ENCODE measurements around the gene MMP24OS. TPM values are rescaled to one million over a fixed set of nuclear protein-coding genes. Genes with fewer than 3 reads are reported as not detected.
A peak's percentile ranks its signal among the peaks of the same experiment; 100 is the strongest.
"Not testable (repeated sequence)": the region's sequence is repeated elsewhere in the genome, so short reads cannot be mapped to it uniquely, and the experiment has no call there.

Gene MMP24OS
- total and polyA plus RNA-seq, 2 donors (not counting 1 experiment from before 2014, with no cell fraction given), result 30.1 to 44.1 TPM

DNA sequence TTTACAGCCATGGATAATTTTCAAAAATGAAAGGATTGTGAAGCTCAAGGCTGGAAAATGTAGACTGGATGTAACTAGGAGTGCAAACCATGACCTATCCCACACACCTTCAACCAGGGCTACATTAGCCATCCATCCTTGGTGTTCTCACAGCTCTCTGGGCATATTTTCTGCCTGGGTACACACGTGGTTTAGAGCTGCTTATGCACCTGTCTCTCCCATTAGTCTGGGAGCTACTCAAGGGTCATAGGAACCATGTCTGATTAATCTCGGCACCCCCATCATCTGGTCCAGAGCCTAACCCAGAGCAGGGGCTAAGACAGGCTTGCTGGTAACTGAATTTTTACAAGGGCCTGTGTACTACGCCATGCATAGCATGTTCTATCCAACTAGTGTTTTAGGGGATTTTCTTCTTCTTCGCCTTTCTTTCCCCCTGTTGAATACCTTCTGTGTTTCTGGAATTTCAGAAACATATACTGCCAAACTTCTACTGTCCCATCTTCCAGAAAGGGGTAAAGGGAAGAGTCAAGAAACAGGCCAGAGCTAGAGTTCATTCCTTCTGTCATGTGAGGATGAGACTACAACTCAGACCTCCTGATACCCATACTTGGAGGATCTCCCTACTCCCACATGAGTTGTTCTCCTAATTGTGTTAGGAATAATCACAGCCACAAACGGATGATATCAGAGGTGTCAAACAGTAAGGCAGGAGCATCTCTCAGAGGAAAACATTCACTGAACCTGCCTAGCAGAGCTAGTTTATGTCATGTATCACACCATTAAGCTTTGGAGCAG, 39.7 kb upstream of the MMP24OS start:
- no peak overlapping the region for H3K4me2 ChIP-seq (ENCODE audit: extremely low read depth, insufficient read depth, low read length)
- peak overlapping the region; percentile 79 for H3K27ac ChIP-seq (ENCODE audit: insufficient read depth, low read length)
- H2AFZ ChIP-seq (ENCODE audit: low read length), result no peak overlapping the region
- H3K27me3 ChIP-seq (ENCODE audit: control insufficient read depth, insufficient read depth, low read length), result no peaks in the 10 kb centered on the region
- no peaks in the 10 kb centered on the region for H3K9me3 ChIP-seq (ENCODE audit: control insufficient read depth, insufficient read depth, low read depth, low read length)
- H3K9ac ChIP-seq (ENCODE audit: insufficient read depth, low read length), result no peak overlapping the region
- no peaks in the 10 kb centered on the region for H4K20me1 ChIP-seq (ENCODE audit: control insufficient read depth, extremely low read depth, insufficient read depth, low read length)
- H3K4me3 ChIP-seq (replicated peaks in 1 of 4; ENCODE audit: control extremely low read depth in 1 of 4, insufficient read depth in 1 of 4, low read depth in 3 of 4, low read length in 4 of 4), result no peak overlapping the region
- H3K4me1 ChIP-seq (ENCODE audit: control insufficient read depth, extremely low read depth, insufficient read depth, low read length), result peaks cover 47% of the 10 kb centered on the region
- H3K36me3 ChIP-seq (ENCODE audit: control insufficient read depth, insufficient read depth, low read length), result no peaks in the 10 kb centered on the region
- TF ChIP-seq EZH2 (IDR thresholded peaks at IDR 0.05; ENCODE audit: low read length, missing control alignments), result no peak
- TF ChIP-seq, protein P1, sequence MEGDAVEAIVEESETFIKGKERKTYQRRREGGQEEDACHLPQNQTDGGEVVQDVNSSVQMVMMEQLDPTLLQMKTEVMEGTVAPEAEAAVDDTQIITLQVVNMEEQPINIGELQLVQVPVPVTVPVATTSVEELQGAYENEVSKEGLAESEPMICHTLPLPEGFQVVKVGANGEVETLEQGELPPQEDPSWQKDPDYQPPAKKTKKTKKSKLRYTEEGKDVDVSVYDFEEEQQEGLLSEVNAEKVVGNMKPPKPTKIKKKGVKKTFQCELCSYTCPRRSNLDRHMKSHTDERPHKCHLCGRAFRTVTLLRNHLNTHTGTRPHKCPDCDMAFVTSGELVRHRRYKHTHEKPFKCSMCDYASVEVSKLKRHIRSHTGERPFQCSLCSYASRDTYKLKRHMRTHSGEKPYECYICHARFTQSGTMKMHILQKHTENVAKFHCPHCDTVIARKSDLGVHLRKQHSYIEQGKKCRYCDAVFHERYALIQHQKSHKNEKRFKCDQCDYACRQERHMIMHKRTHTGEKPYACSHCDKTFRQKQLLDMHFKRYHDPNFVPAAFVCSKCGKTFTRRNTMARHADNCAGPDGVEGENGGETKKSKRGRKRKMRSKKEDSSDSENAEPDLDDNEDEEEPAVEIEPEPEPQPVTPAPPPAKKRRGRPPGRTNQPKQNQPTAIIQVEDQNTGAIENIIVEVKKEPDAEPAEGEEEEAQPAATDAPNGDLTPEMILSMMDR (conservative IDR thresholded peaks at IDR 0.05 in 1 of 2, IDR thresholded peaks at IDR 0.05 in 1 of 2; ENCODE audit: low read depth in 1 of 2, low read length in 2 of 2), result no peak
- H3K79me2 ChIP-seq (ENCODE audit: control insufficient read depth, insufficient read depth, low read length), result no peaks in the 10 kb centered on the region
- DNase-seq (ENCODE audit: low read depth in 2 of 2), result peak in 1 of 2 donors; percentile 40

DNA sequence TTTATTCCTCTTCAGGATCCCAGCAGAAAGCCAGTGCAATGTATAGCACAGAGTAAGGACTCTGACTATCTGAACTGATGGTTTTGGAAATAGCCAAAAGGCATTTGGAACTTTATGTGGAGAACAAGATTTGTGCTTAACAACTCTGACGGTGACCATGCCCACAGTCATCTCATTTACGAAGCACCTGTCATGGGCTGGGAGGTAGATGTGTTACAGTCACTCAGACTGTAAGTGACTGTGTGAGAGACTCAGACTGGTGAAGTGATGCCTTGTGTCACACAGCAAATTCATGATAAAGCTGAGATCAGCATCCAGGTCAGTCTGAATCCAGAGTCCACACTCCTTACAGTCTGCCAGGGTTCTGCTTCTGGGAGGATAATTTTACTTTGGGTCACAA, 38.2 kb upstream of the MMP24OS start:
- no peaks in the 10 kb centered on the region for H4K20me1 ChIP-seq (ENCODE audit: control insufficient read depth, extremely low read depth, insufficient read depth, low read length)
- H3K27ac ChIP-seq (ENCODE audit: insufficient read depth, low read length), result peak overlapping the region; percentile 9
- H2AFZ ChIP-seq (ENCODE audit: low read length), result no peak overlapping the region
- no peak overlapping the region for H3K9ac ChIP-seq (ENCODE audit: insufficient read depth, low read length)
- no peaks in the 10 kb centered on the region for H3K9me3 ChIP-seq (ENCODE audit: control insufficient read depth, insufficient read depth, low read depth, low read length)
- H3K4me1 ChIP-seq (ENCODE audit: control insufficient read depth, extremely low read depth, insufficient read depth, low read length), result peaks cover 58% of the 10 kb centered on the region
- no peaks in the 10 kb centered on the region for H3K27me3 ChIP-seq (ENCODE audit: control insufficient read depth, insufficient read depth, low read length)
- TF ChIP-seq EZH2 (IDR thresholded peaks at IDR 0.05; ENCODE audit: low read length, missing control alignments), result no peak
- TF ChIP-seq, protein P1 (conservative IDR thresholded peaks at IDR 0.05 in 1 of 2, IDR thresholded peaks at IDR 0.05 in 1 of 2; ENCODE audit: low read depth in 1 of 2, low read length in 2 of 2), result no peak
- no peak overlapping the region for H3K4me3 ChIP-seq (replicated peaks in 1 of 4; ENCODE audit: control extremely low read depth in 1 of 4, insufficient read depth in 1 of 4, low read depth in 3 of 4, low read length in 4 of 4)
- no peaks in the 10 kb centered on the region for H3K79me2 ChIP-seq (ENCODE audit: control insufficient read depth, insufficient read depth, low read length)
- DNase-seq (ENCODE audit: low read depth in 2 of 2), result no peak
- no peak overlapping the region for H3K4me2 ChIP-seq (ENCODE audit: extremely low read depth, insufficient read depth, low read length)
- H3K36me3 ChIP-seq (ENCODE audit: control insufficient read depth, insufficient read depth, low read length), result no peaks in the 10 kb centered on the region

DNA sequence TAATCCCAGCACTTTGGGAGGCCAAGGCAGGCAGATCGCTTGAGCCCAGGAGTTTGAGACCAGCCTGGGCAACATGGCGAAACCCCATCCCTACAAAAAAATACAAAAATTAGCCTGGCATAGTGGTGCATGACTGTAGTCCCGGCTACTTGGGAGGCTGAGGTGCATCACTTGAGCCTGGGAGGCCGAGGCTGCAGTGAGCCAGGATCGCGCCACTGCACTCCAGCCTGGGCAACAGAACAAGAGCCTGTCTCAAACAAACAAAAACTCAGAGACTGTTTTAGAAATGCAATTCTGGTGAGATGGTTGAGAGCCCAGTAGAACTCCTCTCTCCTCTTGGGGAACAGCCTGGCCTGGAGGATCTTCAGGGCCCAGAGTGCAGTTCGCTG, 37.7 kb upstream of the MMP24OS start:
- H3K9me3 ChIP-seq (ENCODE audit: control insufficient read depth, insufficient read depth, low read depth, low read length); H3K27me3 ChIP-seq (ENCODE audit: control insufficient read depth, insufficient read depth, low read length); H3K9ac ChIP-seq (ENCODE audit: insufficient read depth, low read length); H3K36me3 ChIP-seq (ENCODE audit: control insufficient read depth, insufficient read depth, low read length); H3K4me2 ChIP-seq (ENCODE audit: extremely low read depth, insufficient read depth, low read length); H3K4me3 ChIP-seq (replicated peaks in 1 of 4; ENCODE audit: control extremely low read depth in 1 of 4, insufficient read depth in 1 of 4, low read depth in 3 of 4, low read length in 4 of 4); H4K20me1 ChIP-seq (ENCODE audit: control insufficient read depth, extremely low read depth, insufficient read depth, low read length); DNase-seq (ENCODE audit: low read depth in 2 of 2); H2AFZ ChIP-seq (ENCODE audit: low read length); H3K79me2 ChIP-seq (ENCODE audit: control insufficient read depth, insufficient read depth, low read length): not testable (repeated sequence)
- peaks cover 56% of the 10 kb centered on the region for H3K4me1 ChIP-seq (ENCODE audit: control insufficient read depth, extremely low read depth, insufficient read depth, low read length)
- peak overlapping the region; percentile 9 for H3K27ac ChIP-seq (ENCODE audit: insufficient read depth, low read length)
